K562 (cell line): ENCODE data around the gene IQCC. TPM values are rescaled to one million over a fixed set of nuclear protein-coding genes. Genes with fewer than 3 reads are reported as not detected.

Source experiments
- ETS1 ChIP-seq: conservative IDR thresholded peaks from 2 replicates; pipeline ENCODE4 v1.6.1; 2011; ENCODE audit warnings: low read depth, mild to moderate bottlenecking, low read length; ENCODE audit not compliant: control insufficient read depth
- EWSR1 ChIP-seq: fragments of 450-650 bp; IDR thresholded peaks from 2 replicates; pipeline ENCODE4 v1.6.1; 2018; ENCODE audit warnings: borderline replicate concordance, mild to moderate bottlenecking, low read depth, moderate library complexity; ENCODE audit not compliant: partially characterized antibody
- FOXO4 ChIP-seq: fragments of 450-650 bp; formaldehyde crosslinking; IDR thresholded peaks from 2 replicates; pipeline ENCODE4 v1.4.0; 2020; ENCODE audit warnings: mild to moderate bottlenecking, moderate library complexity
- GTF2A2 ChIP-seq: IDR thresholded peaks from 2 replicates; pipeline ENCODE4 v1.6.1; 2016; ENCODE audit warnings: mild to moderate bottlenecking, missing genetic modification characterization, missing compliant biosample characterization
- JUN ChIP-seq, 2 experiments: sonication (generic) in 1 of 2; formaldehyde crosslinking in 1 of 2; IDR thresholded peaks; 2 replicates each; pipeline versions ENCODE4 v1.6.1 to v1.8.0; 2012 to 2022; ENCODE audit warnings: borderline replicate concordance in 2 of 2, mild to moderate bottlenecking in 2 of 2, improper control_type of control experiment in 1 of 2, low read depth in 1 of 2, low read length in 1 of 2, missing genetic modification reagents in 1 of 2
- JUND ChIP-seq, 2 experiments: IDR thresholded peaks; 2 replicates in 1 of 2; 3 replicates in 1 of 2; pipeline ENCODE4 v1.6.1; 2011; ENCODE audit warnings: borderline replicate concordance in 2 of 2, low read depth in 2 of 2, low read length in 2 of 2, improper control_type of control experiment in 1 of 2, missing biosample characterization in 1 of 2, missing genetic modification characterization in 1 of 2, missing genetic modification reagents in 1 of 2
- MITF ChIP-seq: IDR thresholded peaks from 2 replicates; pipeline ENCODE4 v1.6.1; 2014; ENCODE audit warnings: antibody characterized with exemption
- PKNOX1 ChIP-seq: fragments of 450-650 bp; IDR thresholded peaks from 2 replicates; pipeline ENCODE4 v1.6.1; 2016
- PREB ChIP-seq: sonication (generic); formaldehyde crosslinking; IDR thresholded peaks from 2 replicates; pipeline ENCODE4 v1.8.1; 2023; ENCODE audit warnings: mild to moderate bottlenecking, missing genetic modification reagents
- SIN3A ChIP-seq, 2 experiments: fragments of 150-350 bp in 1 of 2; IDR thresholded peaks; 2 replicates each; pipeline ENCODE4 v1.6.1; 2011 to 2016; ENCODE audit warnings: borderline replicate concordance in 2 of 2, low read depth in 2 of 2, low read length in 2 of 2, mild to moderate bottlenecking in 2 of 2, moderate library complexity in 2 of 2; ENCODE audit not compliant: control insufficient read depth in 1 of 2
- TCFL5 ChIP-seq: fragments of 250-450 bp; sonication (Bioruptor Pico); conservative IDR thresholded peaks from 2 replicates; pipeline ENCODE4 v1.6.1; 2021; ENCODE audit warnings: mild to moderate bottlenecking, moderate library complexity, matching md5 sums
- XRCC4 ChIP-seq: IDR thresholded peaks from one replicate; pipeline ENCODE4 v1.6.1; 2011; ENCODE audit not compliant: insufficient read depth, insufficient read length; ENCODE audit errors: extremely low read depth
- ZFP91 ChIP-seq: sonication (generic); formaldehyde crosslinking; IDR thresholded peaks from 2 replicates; pipeline ENCODE4 v1.8.0; 2022; ENCODE audit warnings: mild to moderate bottlenecking, missing genetic modification reagents
- ZNF239 ChIP-seq: fragments of 250-450 bp; sonication (Bioruptor Pico); IDR thresholded peaks from 2 replicates; pipeline ENCODE4 v1.4.0; 2020; ENCODE audit warnings: mild to moderate bottlenecking
- ZNF551 ChIP-seq: fragments of 250-450 bp; sonication (Bioruptor Pico); IDR thresholded peaks from 2 replicates; pipeline ENCODE4 v1.5.0; 2021; ENCODE audit warnings: mild to moderate bottlenecking, moderate library complexity
- ZNF699 ChIP-seq: fragments of 250-450 bp; sonication (Bioruptor Pico); IDR thresholded peaks from 2 replicates; pipeline ENCODE4 v1.8.0; 2021; ENCODE audit warnings: mild to moderate bottlenecking, moderate library complexity; ENCODE audit not compliant: insufficient replicate concordance
- polyA plus RNA-seq, 8 experiments: library from polyadenylated mRNA; depleted of rRNA in 4 of 8; stranded (reverse) in 5 of 8; unstranded in 3 of 8; fragments of >200 nt; fragmentation: Nextera tagmentation in 2 of 8; fragmentation: Illumina TruSeq in 1 of 8; extraction: Ambion mirVana in 2 of 8; extraction: Trizol in 1 of 8; gene quantifications; 2 replicates each; pipeline versions ENCODE4 v1.2.1 to v1.2.3, GENCODE V29; 2011 to 2014; ENCODE audit warnings: inconsistent platforms in 1 of 8, missing spikeins in 1 of 8
- total RNA-seq, 7 experiments: library from RNA; depleted of rRNA in 6 of 7; stranded (reverse); fragments of >200 nt in 6 of 7; fragmentation: Illumina TruSeq in 2 of 7; extraction: Trizol in 2 of 7; gene quantifications; 2 replicates each; pipeline versions ENCODE4 v1.2.1 to v1.2.3, GENCODE V29; 2011 to 2021; ENCODE audit warnings: low replicate concordance in 1 of 7

The IQCC gene
- total and polyA plus RNA-seq, 9 of the 15 experiments (the other 6 are each of a cell fraction or from before 2014, with no cell fraction given), result 8.1 to 16.5 (median 10.7) TPM

GRCh38 chr1:32221980-32222755 lies 16.7 kb downstream of the IQCC start, which contains the start of the genes EIF3I and TMEM234 (continued):
- TF ChIP-seq ETS1 (peak; percentile 67; the same call in 1 of the 2 replicates), ZNF551 (CRISPR knock-in tag) (no peak), SIN3A (IDR thresholded peaks at IDR 0.05; ENCODE audit: borderline replicate concordance in 2 of 2, control insufficient read depth in 1 of 2, low read depth in 2 of 2, low read length in 2 of 2) (peak; percentile 95 to 98; a peak in 3 of 4 replicates), JUN (IDR thresholded peaks at IDR 0.05; ENCODE audit: borderline replicate concordance, low read depth, low read length) (peak; percentile 49; the same call in 1 of the 2 replicates), JUN (CRISPR knock-in tag; IDR thresholded peaks at IDR 0.05; ENCODE audit: borderline replicate concordance) (no peak), GTF2A2 (tag) (no peak), EWSR1 (no peak), ZFP91 (CRISPR knock-in tag) (no peak), PREB (CRISPR knock-in tag) (peak; percentile 50; the same call in 1 of the 2 replicates), JUND (IDR thresholded peaks at IDR 0.05; ENCODE audit: borderline replicate concordance, low read depth, low read length) (peak; percentile 74), JUND (tag; IDR thresholded peaks at IDR 0.05; ENCODE audit: borderline replicate concordance, low read depth, low read length) (peak; percentile 71; the same call in 1 of the 3 replicates), TCFL5 (no peak), ZNF239 (CRISPR knock-in tag) (no peak), FOXO4 (CRISPR knock-in tag) (no peak), PKNOX1 (0 out of 2 replicates have a peak, but pooled peaks have one; percentile 55), ZNF699 (CRISPR knock-in tag) (no peak), MITF (no peak), XRCC4 (no peak)
